Neuronal stem cell (in vitro differentiated cells): ENCODE data around the gene RERGL.

Source experiments
- DNase-seq: peaks from one replicate; pipeline ENCODE4 v3.0.0-alpha.2; 2013; ENCODE audit warnings: low spot score
- H2AFZ ChIP-seq: one replicate; pipeline ENCODE4 v1.6.1; 2013; ENCODE audit warnings: mild to moderate bottlenecking, low read length, inconsistent platforms
- H2AK5ac ChIP-seq: 2 replicates; pipeline ENCODE4 v1.6.1; 2013; ENCODE audit warnings: low read depth, mild to moderate bottlenecking, inconsistent platforms, low read length, moderate library complexity, mixed read lengths
- H2BK120ac ChIP-seq: 2 replicates; pipeline ENCODE4 v1.6.1; 2013; ENCODE audit warnings: low read depth, mild to moderate bottlenecking, inconsistent platforms, low read length, moderate library complexity, mixed read lengths
- H2BK12ac ChIP-seq: one replicate; pipeline ENCODE4 v1.6.1; 2013; ENCODE audit warnings: low read length, inconsistent platforms
- H2BK15ac ChIP-seq: 2 replicates; pipeline ENCODE4 v1.6.1; 2013; ENCODE audit warnings: mild to moderate bottlenecking, low read length, inconsistent platforms, mixed read lengths
- H2BK5ac ChIP-seq: one replicate; pipeline ENCODE4 v1.6.1; 2013; ENCODE audit warnings: inconsistent platforms, mild to moderate bottlenecking, low read length, moderate library complexity
- H3K14ac ChIP-seq: one replicate; pipeline ENCODE4 v1.6.1; 2013; ENCODE audit warnings: low read length, inconsistent platforms
- H3K18ac ChIP-seq: 2 replicates; pipeline ENCODE4 v1.6.1; 2013; ENCODE audit warnings: low read length, inconsistent platforms
- H3K23ac ChIP-seq: 2 replicates; pipeline ENCODE4 v1.6.1; 2013; ENCODE audit warnings: low read depth, mild to moderate bottlenecking, mixed read lengths, low read length, inconsistent platforms; ENCODE audit not compliant: poor library complexity
- H3K27ac ChIP-seq: replicated peaks from 3 replicates; pipeline ENCODE4 v1.5.1; 2013; ENCODE audit warnings: low read length, inconsistent platforms
- H3K27me3 ChIP-seq, 3 experiments: 2 replicates each; pipeline ENCODE4 v1.6.1; 2013; ENCODE audit warnings: low read length in 3 of 3, mild to moderate bottlenecking in 2 of 3, inconsistent platforms in 1 of 3, low read depth in 1 of 3, mixed read lengths in 1 of 3, moderate library complexity in 1 of 3; ENCODE audit not compliant: control insufficient read depth in 3 of 3, insufficient read depth in 3 of 3
- H3K36me3 ChIP-seq, 2 donors: replicated peaks in 1 of 2; 2 replicates each; pipeline ENCODE4 v1.6.1; 2013; ENCODE audit warnings: low read length in 2 of 2; ENCODE audit not compliant: control insufficient read depth in 2 of 2, insufficient read depth in 2 of 2
- H3K4ac ChIP-seq: 2 replicates; pipeline ENCODE4 v1.6.1; 2013; ENCODE audit warnings: inconsistent platforms, mild to moderate bottlenecking, low read length, moderate library complexity
- H3K4me1 ChIP-seq, 2 donors: 1 replicate in 1 of 2; 2 replicates in 1 of 2; pipeline ENCODE4 v1.6.1; 2013; ENCODE audit warnings: low read length in 2 of 2, low read depth in 1 of 2; ENCODE audit not compliant: control insufficient read depth in 2 of 2, insufficient read depth in 1 of 2
- H3K4me2 ChIP-seq: one replicate; pipeline ENCODE4 v1.6.1; 2013; ENCODE audit warnings: mild to moderate bottlenecking, low read length, inconsistent platforms; ENCODE audit not compliant: insufficient read depth, poor library complexity, severe bottlenecking
- H3K4me3 ChIP-seq, 2 donors: 2 replicates each; pipeline ENCODE4 v1.5.1; 2013; ENCODE audit warnings: low read length in 2 of 2, mild to moderate bottlenecking in 2 of 2, inconsistent platforms in 1 of 2, moderate library complexity in 1 of 2
- H3K79me1 ChIP-seq: one replicate; pipeline ENCODE4 v1.6.1; 2013; ENCODE audit warnings: low read depth, mild to moderate bottlenecking, inconsistent platforms, low read length, moderate library complexity
- H3K9ac ChIP-seq: one replicate; pipeline ENCODE4 v1.6.1; 2013; ENCODE audit warnings: mild to moderate bottlenecking, low read depth, low read length, inconsistent platforms; ENCODE audit not compliant: poor library complexity
- H3K9me3 ChIP-seq, 2 donors: replicated peaks in 1 of 2; 2 replicates each; pipeline versions ENCODE3 to v1.6.1; 2013; ENCODE audit warnings: low read length in 2 of 2, mild to moderate bottlenecking in 2 of 2, inconsistent platforms in 1 of 2, low read depth in 1 of 2, mixed read lengths in 1 of 2, moderate library complexity in 1 of 2; ENCODE audit not compliant: control insufficient read depth in 2 of 2, insufficient read depth in 1 of 2
- H4K8ac ChIP-seq: one replicate; pipeline ENCODE4 v1.6.1; 2013; ENCODE audit warnings: low read depth, mild to moderate bottlenecking, inconsistent platforms, low read length, moderate library complexity
- H4K91ac ChIP-seq: one replicate; pipeline ENCODE4 v1.6.1; 2013; ENCODE audit warnings: low read length, low read depth, mild to moderate bottlenecking, inconsistent platforms; ENCODE audit not compliant: poor library complexity
- WGBS, 2 donors: extraction: QIAGEN DNeasy Blood & Tissue Kit; methylation state at CpG; one replicate each; pipeline ENCODE4 v1.1.7; 2013; ENCODE audit warnings: missing lambda C conversion rate in 2 of 2, mixed read lengths in 1 of 2; ENCODE audit not compliant: insufficient read length in 2 of 2, insufficient replicate concordance in 1 of 2; ENCODE audit errors: extremely low coverage in 2 of 2; 5-methylcytosine and 5-hydroxymethylcytosine counted together

Gene RERGL

DNA sequence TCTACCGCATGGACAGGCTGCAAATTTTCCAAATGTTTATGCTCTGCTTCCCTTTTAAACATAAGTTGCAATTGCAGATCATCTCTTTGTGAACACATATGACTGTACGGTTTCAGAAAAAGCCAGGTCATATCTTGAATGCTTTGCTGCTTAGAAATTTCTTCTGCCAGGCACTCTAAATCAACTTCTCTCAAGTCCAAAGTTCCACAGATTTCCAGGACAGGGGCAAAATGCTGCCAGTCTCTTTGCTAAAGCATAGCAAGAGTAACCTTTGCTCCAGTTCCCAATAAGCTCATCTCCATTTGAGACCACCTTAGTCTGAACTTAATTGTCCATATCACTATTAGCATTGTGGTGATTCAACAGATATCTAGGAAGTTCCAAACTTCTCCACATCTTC, 13.6 kb upstream of the RERGL start:
- Histone ChIP-seq H3K9me3 (peaks cover 0 to 2% of the 10 kb centered on the region in 2 donors), H2BK12ac (no peak overlapping the region), H3K27me3 (no peaks in the 10 kb centered on the region), H2AK5ac (no peak overlapping the region), H2BK120ac (no peak overlapping the region), H3K14ac (no peak overlapping the region), H3K4me1 (no peaks in the 10 kb centered on the region), H3K9ac (no peak overlapping the region), H2AFZ (no peak overlapping the region), H3K4me3 (no peak overlapping the region), H3K18ac (no peak overlapping the region), H2BK5ac (no peak overlapping the region), H3K4ac (no peak overlapping the region), H2BK15ac (no peak overlapping the region), H3K4me2 (no peak overlapping the region), H3K23ac (no peak overlapping the region), H4K8ac (no peak overlapping the region), H3K79me1 (no peaks in the 10 kb centered on the region), H3K36me3 (no peaks in the 10 kb centered on the region), H4K91ac (no peak overlapping the region), H3K27ac (no peak overlapping the region)
- no peak for DNase-seq
- no CpG with 5 or more reads among the region's 2 CpGs for WGBS, 2 donors

DNA sequence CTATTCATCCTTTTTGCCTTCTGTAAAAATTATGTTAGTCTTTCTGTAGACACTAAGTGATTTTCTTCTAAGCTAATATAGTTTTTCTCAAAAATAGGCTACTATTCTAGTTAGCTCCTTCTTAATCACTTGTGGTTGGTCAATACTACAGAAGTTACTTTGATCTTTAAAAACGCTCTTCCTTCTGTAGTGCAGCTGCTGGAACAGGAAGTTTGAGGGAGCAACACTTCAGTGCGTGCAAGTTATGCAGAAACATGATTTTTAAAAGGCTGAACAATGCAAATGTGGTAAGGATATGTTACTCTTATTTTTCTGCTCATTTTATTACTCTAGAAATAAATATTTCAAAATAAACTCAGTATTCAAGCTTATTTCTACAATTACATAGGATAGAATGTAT, 11.1 kb upstream of the RERGL start:
- DNase-seq, result no peak
- Histone ChIP-seq H2BK15ac (no peak overlapping the region), H3K14ac (no peak overlapping the region), H2BK5ac (no peak overlapping the region), H3K9me3 (peaks cover 3 to 10% of the 10 kb centered on the region in 2 donors), H3K23ac (no peak overlapping the region), H3K9ac (no peak overlapping the region), H3K27me3 (no peaks in the 10 kb centered on the region), H3K79me1 (no peaks in the 10 kb centered on the region), H3K27ac (no peak overlapping the region), H2AFZ (no peak overlapping the region), H3K4ac (no peak overlapping the region), H3K4me3 (no peak overlapping the region), H3K18ac (no peak overlapping the region), H3K4me2 (no peak overlapping the region), H3K36me3 (no peaks in the 10 kb centered on the region), H2AK5ac (no peak overlapping the region), H3K4me1 (no peaks in the 10 kb centered on the region), H4K8ac (no peak overlapping the region), H2BK12ac (no peak overlapping the region), H2BK120ac (no peak overlapping the region), H4K91ac (no peak overlapping the region)
- no CpG with 5 or more reads among the region's 2 CpGs for WGBS, 2 donors

DNA sequence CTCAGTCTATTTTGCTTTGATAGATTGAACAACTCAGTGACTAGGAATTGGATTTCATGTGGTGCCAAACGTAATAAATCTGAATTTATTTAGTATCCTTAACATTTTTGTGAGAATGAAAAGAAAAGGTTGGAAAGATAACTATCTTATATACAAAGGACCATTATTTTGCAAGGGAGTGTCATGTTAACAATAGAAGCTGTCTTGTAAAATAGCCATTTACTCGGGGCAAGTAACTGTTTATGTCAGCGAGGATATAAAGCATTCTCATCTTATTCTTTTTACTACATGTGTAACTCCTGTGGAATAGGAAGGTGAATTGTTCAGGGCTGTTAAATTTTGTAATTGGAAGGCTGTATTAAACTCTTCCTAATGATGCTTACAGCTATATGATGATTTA, 5.9 kb downstream of the RERGL start:
- Histone ChIP-seq H4K91ac (no peak overlapping the region), H2BK15ac (no peak overlapping the region), H3K18ac (no peak overlapping the region), H3K79me1 (no peaks in the 10 kb centered on the region), H3K27me3 (no peaks in the 10 kb centered on the region), H3K14ac (no peak overlapping the region), H3K4ac (no peak overlapping the region), H3K4me3 (no peak overlapping the region), H2BK120ac (no peak overlapping the region), H2BK12ac (no peak overlapping the region), H3K27ac (no peak overlapping the region), H3K36me3 (no peaks in the 10 kb centered on the region), H3K9me3 (no peaks in the 10 kb centered on the region), H3K4me2 (no peak overlapping the region), H2AK5ac (no peak overlapping the region), H3K4me1 (no peaks in the 10 kb centered on the region), H4K8ac (no peak overlapping the region), H2BK5ac (no peak overlapping the region), H3K23ac (no peak overlapping the region), H3K9ac (no peak overlapping the region), H2AFZ (no peak overlapping the region)
- no CpG with 5 or more reads among the region's 3 CpGs for WGBS, 2 donors
- no peak for DNase-seq

DNA sequence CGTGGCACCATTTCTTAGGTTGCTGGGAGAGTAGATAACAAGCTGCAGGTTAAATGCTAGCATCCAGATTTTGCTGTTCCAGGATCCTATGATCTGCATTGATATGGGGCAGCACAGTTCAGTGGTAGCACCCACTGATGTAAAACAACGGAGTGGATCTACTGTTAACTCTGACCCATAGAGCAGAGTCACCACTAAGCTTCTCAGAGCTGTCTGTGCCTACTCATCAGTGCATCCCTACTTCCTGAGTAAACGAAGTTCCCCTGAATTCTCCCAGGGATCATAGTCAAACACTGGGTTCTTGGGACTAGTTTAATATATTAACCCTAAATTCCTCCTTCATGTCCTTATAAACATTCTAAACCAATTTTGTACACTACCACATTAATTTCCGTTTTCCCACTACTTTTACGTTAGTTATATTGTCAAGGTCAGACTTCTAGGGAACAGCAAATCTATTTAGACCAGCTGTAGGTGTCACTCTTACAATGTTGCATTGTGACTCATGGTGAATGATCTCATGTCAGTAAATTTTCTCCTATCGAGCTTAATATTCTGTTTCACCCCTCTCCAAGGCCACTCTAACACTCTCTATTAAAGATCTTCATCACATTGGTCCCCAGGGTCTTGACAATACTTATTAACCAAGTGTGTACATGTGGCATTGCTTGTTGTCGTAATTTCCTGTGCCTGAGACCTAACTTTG, 10.3 kb downstream of the RERGL start:
- no peak overlapping the region for H3K4me2 ChIP-seq
- H4K91ac ChIP-seq, result no peak overlapping the region
- no peak overlapping the region for H2BK120ac ChIP-seq
- no peaks in the 10 kb centered on the region for H3K9me3 ChIP-seq
- no peak overlapping the region for H3K9ac ChIP-seq
- H3K79me1 ChIP-seq, result no peaks in the 10 kb centered on the region
- H3K18ac ChIP-seq, result no peak overlapping the region
- H2AK5ac ChIP-seq, result no peak overlapping the region
- H3K27ac ChIP-seq, result no peak overlapping the region
- H3K27me3 ChIP-seq, result no peaks in the 10 kb centered on the region
- no peak for DNase-seq
- H3K23ac ChIP-seq, result no peak overlapping the region
- H4K8ac ChIP-seq, result no peak overlapping the region
- H2BK15ac ChIP-seq, result no peak overlapping the region
- no peak overlapping the region for H2BK12ac ChIP-seq
- H3K4me1 ChIP-seq, result no peaks in the 10 kb centered on the region
- H3K4ac ChIP-seq, result no peak overlapping the region
- no peak overlapping the region for H3K14ac ChIP-seq
- H3K36me3 ChIP-seq, result no peaks in the 10 kb centered on the region
- no peak overlapping the region for H2AFZ ChIP-seq
- H2BK5ac ChIP-seq, result no peak overlapping the region
- WGBS, 2 donors, result 100% methylated on average over 1 of the region's 7 CpGs; no CpG with 5 or more reads in 1 of the 2 donors
- H3K4me3 ChIP-seq, result no peak overlapping the region
